Right atrium auricular region (tissue), 2 donors: ENCODE results near the gene KPNA6. TPM values are rescaled to one million over a fixed set of nuclear protein-coding genes. Genes with fewer than 3 reads are reported as not detected.
A peak's percentile ranks its signal among the peaks of the same experiment; 100 is the strongest.

ENCODE experiments used
- DNase-seq: peaks from one replicate; pipeline ENCODE4 v3.0.0-alpha.2; 2019; ENCODE audit warnings: low spot score
- H3K27ac ChIP-seq, 2 donors: fragments of 200-600 bp; sonication (generic); 1 replicate in 1 of 2; 2 replicates in 1 of 2; pipeline ENCODE4 v1.5.1; 2016 to 2019
- H3K27me3 ChIP-seq, 2 donors: fragments of 200-600 bp; sonication (generic); one replicate each; pipeline versions ENCODE4 v1.5.1 to v1.6.0; 2017 to 2019
- H3K36me3 ChIP-seq: fragments of 200-600 bp; sonication (generic); one replicate; pipeline ENCODE4 v1.5.1; 2016
- H3K4me1 ChIP-seq, 2 donors: fragments of 200-600 bp; sonication (generic); one replicate each; pipeline versions ENCODE4 v1.5.1 to v1.6.0; 2017 to 2019
- H3K4me3 ChIP-seq, 2 donors: fragments of 200-600 bp; sonication (generic); 1 replicate in 1 of 2; 2 replicates in 1 of 2; pipeline ENCODE4 v1.5.1; 2017 to 2019; ENCODE audit warnings: mild to moderate bottlenecking in 1 of 2, moderate library complexity in 1 of 2
- H3K9me3 ChIP-seq, 2 donors: fragments of 200-600 bp; sonication (generic); one replicate each; pipeline ENCODE4 v1.5.1; 2019
- CTCF ChIP-seq, 2 donors: fragments of 200-600 bp; sonication (generic); IDR thresholded peaks; one replicate each; pipeline ENCODE4 v1.5.1; 2019; ENCODE audit warnings: antibody characterized with exemption in 2 of 2
- total RNA-seq, 2 donors: library from RNA; depleted of rRNA; stranded (reverse); fragments of >200 nt; gene quantifications; one replicate each; pipeline ENCODE4 v1.1.0, GENCODE V29; 2016

KPNA6 gene
- total RNA-seq, 2 donors from 2014 or later = 47.3 to 54.6 TPM

- H3K4me1 ChIP-seq = peaks cover 0 to 49% of the 10 kb centered on the region in 2 donors
- H3K36me3 ChIP-seq = peaks cover 37% of the 10 kb centered on the region
- no peaks in the 10 kb centered on the region for H3K9me3 ChIP-seq
- no peak for TF ChIP-seq CTCF (IDR thresholded peaks at IDR 0.05)
- no peaks in the 10 kb centered on the region for H3K27me3 ChIP-seq
- no peak for DNase-seq
- peak overlapping the region in 1 of 2 donors; percentile 64 for H3K4me3 ChIP-seq
- H3K27ac ChIP-seq = peak overlapping the region in 1 of 2 donors; percentile 93
These were observed 73.7 kb downstream of the KPNA6 start for GRCh38 chr1:32181563-32181962.

- Histone ChIP-seq H3K27ac (no peak overlapping the region), H3K4me1 (peaks cover 0 to 49% of the 10 kb centered on the region in 2 donors), H3K9me3 (no peaks in the 10 kb centered on the region), H3K4me3 (no peak overlapping the region), H3K27me3 (no peaks in the 10 kb centered on the region), H3K36me3 (peaks cover 42% of the 10 kb centered on the region)
- no peak for TF ChIP-seq CTCF (IDR thresholded peaks at IDR 0.05)
- DNase-seq = no peak
These were observed 74.2 kb downstream of the KPNA6 start for GRCh38 chr1:32182060-32182459.

- Histone ChIP-seq H3K4me3 (no peak overlapping the region), H3K36me3 (peaks cover 68% of the 10 kb centered on the region), H3K27me3 (no peaks in the 10 kb centered on the region), H3K4me1 (peaks cover 0 to 43% of the 10 kb centered on the region in 2 donors), H3K27ac (no peak overlapping the region), H3K9me3 (no peaks in the 10 kb centered on the region)
- no peak for TF ChIP-seq CTCF (IDR thresholded peaks at IDR 0.05)
- DNase-seq = no peak
These were observed 76.8 kb downstream of the KPNA6 start for GRCh38 chr1:32184650-32185049.

- TF ChIP-seq CTCF (IDR thresholded peaks at IDR 0.05) = no peak
- no peaks in the 10 kb centered on the region for H3K9me3 ChIP-seq
- H3K27me3 ChIP-seq = no peaks in the 10 kb centered on the region
- DNase-seq = no peak
- H3K4me3 ChIP-seq = no peak overlapping the region
- peaks cover 0 to 32% of the 10 kb centered on the region in 2 donors for H3K4me1 ChIP-seq
- H3K27ac ChIP-seq = no peak overlapping the region
- peaks cover 82% of the 10 kb centered on the region for H3K36me3 ChIP-seq
These were observed 78.2 kb downstream of the KPNA6 start for GRCh38 chr1:32186077-32186476.

- no peak overlapping the region for H3K4me3 ChIP-seq
- no peaks in the 10 kb centered on the region for H3K27me3 ChIP-seq
- no peak overlapping the region for H3K27ac ChIP-seq
- H3K36me3 ChIP-seq = peaks cover 84% of the 10 kb centered on the region
- no peak for TF ChIP-seq CTCF (IDR thresholded peaks at IDR 0.05)
- DNase-seq = no peak
- H3K9me3 ChIP-seq = no peaks in the 10 kb centered on the region
- H3K4me1 ChIP-seq = peaks cover 0 to 28% of the 10 kb centered on the region in 2 donors
These were observed 78.6 kb downstream of the KPNA6 start for GRCh38 chr1:32186491-32186890.

GRCh38 chr1:32187850-32188249 is 80.0 kb downstream of the KPNA6 start:
- no peak for DNase-seq
- Histone ChIP-seq H3K9me3 (no peaks in the 10 kb centered on the region), H3K4me1 (peaks cover 0 to 19% of the 10 kb centered on the region in 2 donors), H3K27ac (no peak overlapping the region), H3K4me3 (no peak overlapping the region), H3K36me3 (peaks cover 85% of the 10 kb centered on the region), H3K27me3 (no peaks in the 10 kb centered on the region)
- no peak for TF ChIP-seq CTCF (IDR thresholded peaks at IDR 0.05)
